SK-N-SH treated with all-trans-retinoic acid at 6 μM for 48 hours (cell line): ENCODE data around the gene LDHA.

Experiments
- BACH2 ChIP-seq: fragments of 250-450 bp; sonication (Bioruptor Pico); IDR thresholded peaks from 2 replicates; pipeline ENCODE4 v1.9.0; 2021; ENCODE audit warnings: mild to moderate bottlenecking, borderline replicate concordance
- CREB5 ChIP-seq: fragments of 250-450 bp; sonication (Bioruptor Pico); IDR thresholded peaks from 2 replicates; pipeline ENCODE4 v1.5.1; 2020; ENCODE audit warnings: low read depth, mild to moderate bottlenecking, moderate library complexity
- CSDC2 ChIP-seq: fragments of 250-450 bp; sonication (Bioruptor Pico); IDR thresholded peaks from 2 replicates; pipeline ENCODE4 v1.5.0; 2020; ENCODE audit warnings: mild to moderate bottlenecking, moderate library complexity
- ISL1 ChIP-seq: fragments of 250-450 bp; sonication (Bioruptor Pico); IDR thresholded peaks from 2 replicates; pipeline ENCODE4 v2.1.2; 2022; ENCODE audit warnings: mild to moderate bottlenecking, moderate library complexity
- PATZ1 ChIP-seq: fragments of 250-450 bp; sonication (Bioruptor Pico); IDR thresholded peaks from 2 replicates; pipeline ENCODE4 v1.8.0; 2020; ENCODE audit warnings: mild to moderate bottlenecking, moderate library complexity, borderline replicate concordance
- TCF4 ChIP-seq: fragments of 250-450 bp; sonication (Bioruptor Pico); IDR thresholded peaks from 2 replicates; pipeline ENCODE4 v1.8.0; 2021; ENCODE audit warnings: mild to moderate bottlenecking, moderate library complexity, borderline replicate concordance

GRCh38 chr11:18367431-18367830 lies 26.9 kb upstream of the LDHA start:
- TF ChIP-seq PATZ1 (CRISPR knock-in tag) (no peak), ISL1 (no peak), CREB5 (no peak), CSDC2 (CRISPR knock-in tag) (no peak), TCF4 (CRISPR knock-in tag) (no peak), BACH2 (CRISPR knock-in tag) (no peak)
